ENCODE data around the gene PMEL. TPM values are rescaled to one million over a fixed set of nuclear protein-coding genes. Genes with fewer than 3 reads are reported as not detected.
"Not testable (repeated sequence)": the region's sequence is repeated elsewhere in the genome, so short reads cannot be mapped to it uniquely, and the experiment has no call there.

Gene PMEL
- 0.37 and 1.5 TPM in 2 replicates for total RNA-seq

GRCh38 chr12:55965941-55966407, at the start of gene PMEL:
PMEL (minus strand) TSS chr12:55966042; CDS start chr12:55966011, 31 bp downstream.
- no peak for DNase-seq

- peak; percentile 49 for DNase-seq
Measured at GRCh38 chr12:56014205-56014604, 48.4 kb upstream of the PMEL start.

- no peak for DNase-seq
Measured at GRCh38 chr12:56013482-56013881, 47.6 kb upstream of the PMEL start.

GRCh38 chr12:56011509-56012090, 45.8 kb upstream of the PMEL start:
- no peak for DNase-seq

GRCh38 chr12:56010111-56010570, 44.3 kb upstream of the PMEL start:
- no peak for DNase-seq

GRCh38 chr12:56007564-56008559, 42.0 kb upstream of the PMEL start:
- peak; percentile 34 for DNase-seq

- DNase-seq, result no peak
Measured at GRCh38 chr12:56004211-56004610, 38.4 kb upstream of the PMEL start.

GRCh38 chr12:56003376-56003775, 37.5 kb upstream of the PMEL start:
- DNase-seq, result not testable (repeated sequence)

- DNase-seq, result no peak
Measured at GRCh38 chr12:56001487-56002100, 35.8 kb upstream of the PMEL start.

GRCh38 chr12:55999999-56000540, 34.2 kb upstream of the PMEL start:
- not testable (repeated sequence) for DNase-seq

GRCh38 chr12:55999522-55999921, 33.7 kb upstream of the PMEL start:
- DNase-seq, result not testable (repeated sequence)

- DNase-seq, result no peak
Measured at GRCh38 chr12:55997535-55997859, 31.7 kb upstream of the PMEL start.

GRCh38 chr12:55996715-55997534, 31.1 kb upstream of the PMEL start, which contains the start of gene SUOX:
SUOX (plus strand) TSS chr12:55997276; CDS start chr12:56002222, 4,946 bp downstream.
- DNase-seq, result peak; percentile 98

- DNase-seq, result peak; percentile 86
Measured at GRCh38 chr12:55996201-55996714, 30.4 kb upstream of the PMEL start.

GRCh38 chr12:55995366-55995765, 29.5 kb upstream of the PMEL start:
- DNase-seq, result no peak

- no peak for DNase-seq
Measured at GRCh38 chr12:55993230-55993853, 27.5 kb upstream of the PMEL start.

- DNase-seq, result no peak
Measured at GRCh38 chr12:55991110-55991509, 25.3 kb upstream of the PMEL start.

- DNase-seq, result not testable (repeated sequence)
Measured at GRCh38 chr12:55985976-55986375, 20.1 kb upstream of the PMEL start.

- DNase-seq, result no peak
Measured at GRCh38 chr12:55985341-55985740, 19.5 kb upstream of the PMEL start.

- DNase-seq, result no peak
Measured at GRCh38 chr12:55984861-55985260, 19.0 kb upstream of the PMEL start.

GRCh38 chr12:55983232-55983842, 17.5 kb upstream of the PMEL start:
- DNase-seq, result no peak
